Bronchial epithelial cell (primary cell): Measurements from ENCODE around the gene CABLES1. TPM values are rescaled to one million over a fixed set of nuclear protein-coding genes. Genes with fewer than 3 reads are reported as not detected.

Source experiments
- DNase-seq: peaks from one replicate; pipeline ENCODE4 v3.0.0-alpha.2; 2010; ENCODE audit warnings: low read depth
- FAIRE-seq: peaks from 2 replicates; lab custom pipeline; 2011; peaks lifted over from hg19 to GRCh38; lab: Jason Lieb, UNC
- H3K27me3 ChIP-seq: 2 replicates; pipeline ENCODE4 v1.5.1; 2011; ENCODE audit warnings: low read length; ENCODE audit not compliant: control insufficient read depth, insufficient read depth
- H3K36me3 ChIP-seq: 2 replicates; pipeline ENCODE4 v1.5.1; 2011; ENCODE audit warnings: low read length; ENCODE audit not compliant: control insufficient read depth, insufficient read depth
- H3K4me3 ChIP-seq: 2 replicates; pipeline ENCODE4 v1.5.1; 2011; ENCODE audit warnings: mild to moderate bottlenecking, low read depth, low read length, control low read depth
- total RNA-seq: library from RNA; depleted of rRNA; stranded (reverse); fragments of >200 nt; gene quantifications from 2 replicates; pipeline ENCODE4 v1.2.1, GENCODE V29; 2014
- TF ChIP-seq, protein P1 (sequence below): IDR thresholded peaks from 2 replicates; pipeline ENCODE4 v1.5.1; 2011; ENCODE audit warnings: mild to moderate bottlenecking, moderate library complexity, low read length, control low read depth, inconsistent platforms; ENCODE audit not compliant: insufficient read depth, severe bottlenecking

The CABLES1 gene
- total RNA-seq, 1 donor from 2014 or later, result 0.26 TPM

- DNase-seq (no peak), FAIRE-seq (no peak)
- H3K4me3 ChIP-seq, result no peak overlapping the region
- H3K27me3 ChIP-seq, result no peaks in the 10 kb centered on the region
- H3K36me3 ChIP-seq, result no peaks in the 10 kb centered on the region
- TF ChIP-seq, protein P1, sequence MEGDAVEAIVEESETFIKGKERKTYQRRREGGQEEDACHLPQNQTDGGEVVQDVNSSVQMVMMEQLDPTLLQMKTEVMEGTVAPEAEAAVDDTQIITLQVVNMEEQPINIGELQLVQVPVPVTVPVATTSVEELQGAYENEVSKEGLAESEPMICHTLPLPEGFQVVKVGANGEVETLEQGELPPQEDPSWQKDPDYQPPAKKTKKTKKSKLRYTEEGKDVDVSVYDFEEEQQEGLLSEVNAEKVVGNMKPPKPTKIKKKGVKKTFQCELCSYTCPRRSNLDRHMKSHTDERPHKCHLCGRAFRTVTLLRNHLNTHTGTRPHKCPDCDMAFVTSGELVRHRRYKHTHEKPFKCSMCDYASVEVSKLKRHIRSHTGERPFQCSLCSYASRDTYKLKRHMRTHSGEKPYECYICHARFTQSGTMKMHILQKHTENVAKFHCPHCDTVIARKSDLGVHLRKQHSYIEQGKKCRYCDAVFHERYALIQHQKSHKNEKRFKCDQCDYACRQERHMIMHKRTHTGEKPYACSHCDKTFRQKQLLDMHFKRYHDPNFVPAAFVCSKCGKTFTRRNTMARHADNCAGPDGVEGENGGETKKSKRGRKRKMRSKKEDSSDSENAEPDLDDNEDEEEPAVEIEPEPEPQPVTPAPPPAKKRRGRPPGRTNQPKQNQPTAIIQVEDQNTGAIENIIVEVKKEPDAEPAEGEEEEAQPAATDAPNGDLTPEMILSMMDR, result no peak
Measured at GRCh38 chr18:23129355-23130002, 5.8 kb upstream of the CABLES1 start.

DNA sequence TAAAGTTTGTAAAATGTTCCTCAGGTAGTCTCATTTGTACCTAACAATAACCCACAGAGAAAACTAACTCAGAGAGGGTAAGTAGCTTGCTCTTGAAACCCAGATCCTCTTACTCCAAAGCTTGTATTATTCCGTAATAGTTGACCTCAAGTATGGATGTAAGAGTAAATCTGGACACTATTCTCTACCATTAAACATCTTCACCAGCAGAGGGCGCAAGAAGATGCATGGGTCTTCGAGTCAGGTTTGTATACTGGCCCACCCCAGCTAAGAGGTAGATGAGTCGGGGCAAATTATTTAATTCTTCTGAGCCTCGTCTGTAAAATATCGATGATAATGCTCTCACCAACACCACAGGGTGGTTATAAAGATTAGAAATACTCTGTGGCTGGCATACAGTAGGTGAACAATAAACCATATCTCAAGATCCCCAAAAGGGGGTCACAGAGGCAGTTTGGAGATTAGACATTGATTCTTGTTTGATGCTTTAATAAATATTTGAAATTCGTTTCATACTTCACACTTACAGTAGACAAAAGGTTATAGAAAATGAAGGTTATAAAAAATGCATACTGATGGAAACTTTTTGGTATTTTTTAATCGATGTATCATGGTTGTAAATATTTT is 3.5 kb upstream of the CABLES1 start:
- no peak for FAIRE-seq
- DNase-seq, result peak; percentile 63
- TF ChIP-seq, protein P1, result peak; percentile 66

GRCh38 chr18:23133860-23134779 is 1.2 kb upstream of the CABLES1 start:
- peaks cover 16% of the 10 kb centered on the region for H3K27me3 ChIP-seq
- no peak overlapping the region for H3K4me3 ChIP-seq
- no peak for FAIRE-seq
- H3K36me3 ChIP-seq, result no peaks in the 10 kb centered on the region
- DNase-seq, result peak; percentile 25
- TF ChIP-seq, protein P1, result no peak

More for the DNA sequence above, 3.5 kb upstream of the CABLES1 start:
- Histone ChIP-seq H3K36me3 (no peaks in the 10 kb centered on the region), H3K27me3 (peaks cover 6% of the 10 kb centered on the region), H3K4me3 (no peak overlapping the region)

GRCh38 chr18:23135550-23136325 is 453 bp downstream of the CABLES1 start:
- FAIRE-seq, result no peak
- H3K4me3 ChIP-seq, result peak overlapping the region; percentile 39
- H3K36me3 ChIP-seq, result no peaks in the 10 kb centered on the region
- H3K27me3 ChIP-seq, result peaks cover 16% of the 10 kb centered on the region
- TF ChIP-seq, protein P1, result no peak
- DNase-seq, result no peak

DNA sequence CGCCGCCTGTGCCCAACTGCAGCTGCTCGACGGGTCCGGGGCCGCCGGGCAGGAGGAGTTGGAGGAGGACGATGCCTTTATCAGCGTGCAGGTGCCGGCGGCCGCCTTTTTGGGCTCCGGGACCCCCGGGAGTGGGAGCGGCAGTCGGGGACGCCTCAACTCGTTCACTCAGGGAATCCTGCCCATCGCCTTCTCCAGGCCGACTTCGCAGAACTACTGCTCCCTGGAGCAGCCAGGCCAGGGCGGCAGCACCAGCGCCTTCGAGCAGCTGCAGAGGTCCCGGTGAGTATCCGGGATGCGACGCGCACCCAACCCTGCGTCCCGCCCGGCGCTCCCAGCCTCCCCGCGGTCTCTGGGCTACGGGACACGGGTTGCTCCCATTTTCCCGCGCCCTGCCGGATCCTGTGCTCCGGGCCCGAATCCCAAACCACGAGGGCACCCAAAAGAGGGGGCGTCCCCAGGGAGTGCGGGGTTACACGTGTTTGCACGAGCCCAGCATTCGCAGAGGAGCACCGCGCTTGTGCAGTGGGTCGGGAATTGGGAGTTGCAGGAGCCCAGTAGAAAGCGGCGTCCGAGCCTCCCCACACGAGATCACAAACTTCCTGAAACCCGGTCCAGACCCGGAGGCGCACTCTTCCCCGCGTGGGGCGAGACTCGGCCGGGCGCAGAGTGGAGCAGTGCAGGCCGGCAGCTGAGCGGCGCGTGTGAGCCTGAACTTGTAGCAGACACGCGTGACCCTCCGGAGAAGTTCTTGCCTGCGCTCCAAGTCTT is 1.2 kb downstream of the CABLES1 start:
- peaks cover 16% of the 10 kb centered on the region for H3K27me3 ChIP-seq
- TF ChIP-seq, protein P1, result no peak
- peak overlapping the region; percentile 39 for H3K4me3 ChIP-seq
- no peaks in the 10 kb centered on the region for H3K36me3 ChIP-seq
- FAIRE-seq (no peak), DNase-seq (no peak)
